ENCODE measurements around the gene CTSA.

The CTSA gene

DNA sequence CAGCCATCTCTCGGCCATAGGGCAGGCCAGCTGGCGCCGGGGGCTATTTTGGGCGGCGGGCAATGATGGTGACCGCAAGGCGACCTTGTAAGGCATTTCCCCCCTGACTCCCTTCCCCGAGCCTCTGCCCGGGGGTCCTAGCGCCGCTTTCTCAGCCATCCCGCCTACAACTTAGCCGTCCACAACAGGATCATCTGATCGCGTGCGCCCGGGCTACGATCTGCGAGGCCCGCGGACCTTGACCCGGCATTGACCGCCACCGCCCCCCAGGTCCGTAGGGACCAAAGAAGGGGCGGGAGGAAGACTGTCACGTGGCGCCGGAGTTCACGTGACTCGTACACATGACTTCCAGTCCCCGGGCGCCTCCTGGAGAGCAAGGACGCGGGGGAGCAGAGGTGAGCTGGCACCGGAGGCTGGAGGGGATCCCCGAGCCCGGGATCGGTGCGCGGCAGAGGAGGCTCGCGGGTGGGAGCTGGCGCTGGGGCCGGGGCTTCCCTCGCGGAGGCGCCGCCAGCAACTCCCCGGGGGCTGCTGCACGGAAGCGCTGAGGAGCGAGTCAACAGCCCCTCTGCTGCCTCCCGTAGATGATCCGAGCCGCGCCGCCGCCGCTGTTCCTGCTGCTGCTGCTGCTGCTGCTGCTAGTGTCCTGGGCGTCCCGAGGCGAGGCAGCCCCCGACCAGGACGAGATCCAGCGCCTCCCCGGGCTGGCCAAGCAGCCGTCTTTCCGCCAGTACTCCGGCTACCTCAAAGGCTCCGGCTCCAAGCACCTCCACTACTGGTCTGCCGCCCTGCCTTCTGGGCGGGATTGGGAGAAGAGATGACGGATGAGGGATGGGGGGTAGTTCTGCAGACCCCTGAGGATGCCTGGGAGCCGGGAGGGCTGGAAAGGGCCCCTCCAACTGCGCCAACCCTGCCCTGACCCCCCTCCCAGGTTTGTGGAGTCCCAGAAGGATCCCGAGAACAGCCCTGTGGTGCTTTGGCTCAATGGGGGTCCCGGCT, at the start of gene CTSA, which contains the start of gene NEURL2:
Gene CTSA, plus strand, starts transcription at position 351 of the 999 bp plus-strand sequence. Its CDS starts 234 bp downstream, at position 585.
Gene NEURL2, minus strand, starts transcription at position 224 of the 999 bp plus-strand sequence. Its CDS starts 217 bp downstream, at position 7.
- in situ Hi-C loops (cut with MboI; ENCODE audit: low sequenced_read_pairs) = no loop called here

DNA sequence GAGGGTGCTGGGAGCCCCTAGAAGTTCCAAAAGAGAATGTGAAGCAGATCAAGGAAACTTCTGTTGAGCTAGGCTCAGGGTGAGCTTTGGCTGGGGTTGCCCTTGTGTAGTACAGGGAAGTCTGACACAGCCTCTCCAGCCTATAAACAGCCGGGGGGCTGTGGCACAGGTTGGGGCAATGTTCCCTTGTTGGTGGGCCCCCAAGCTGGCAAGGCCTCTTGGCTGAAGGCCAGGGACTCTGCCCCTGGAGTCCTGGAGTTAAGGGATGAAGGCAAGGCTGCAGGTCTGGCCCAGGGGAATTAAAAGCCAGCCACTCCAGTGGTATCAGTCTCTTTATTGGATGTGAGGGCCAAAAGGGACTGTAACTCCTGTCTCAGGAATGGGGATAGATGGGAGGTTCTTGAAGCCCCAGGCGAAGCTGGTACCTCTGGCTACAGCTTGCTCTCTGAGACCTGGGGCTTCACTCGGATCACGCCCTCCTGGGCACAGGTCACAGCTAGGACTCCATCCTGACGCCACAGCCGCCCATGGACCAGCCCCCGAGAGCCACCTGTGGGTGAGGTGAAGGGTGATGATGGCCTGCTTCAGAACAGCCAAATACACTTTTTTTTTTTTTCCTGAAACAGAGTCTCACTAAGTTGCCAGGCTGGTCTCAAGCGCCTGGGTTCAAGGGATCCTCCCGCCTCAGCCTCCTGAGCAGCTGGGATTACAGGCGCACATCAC, 49.6 kb upstream of the CTSA start:
- in situ Hi-C loops (cut with MboI; ENCODE audit: low sequenced_read_pairs) = no loop called here

DNA sequence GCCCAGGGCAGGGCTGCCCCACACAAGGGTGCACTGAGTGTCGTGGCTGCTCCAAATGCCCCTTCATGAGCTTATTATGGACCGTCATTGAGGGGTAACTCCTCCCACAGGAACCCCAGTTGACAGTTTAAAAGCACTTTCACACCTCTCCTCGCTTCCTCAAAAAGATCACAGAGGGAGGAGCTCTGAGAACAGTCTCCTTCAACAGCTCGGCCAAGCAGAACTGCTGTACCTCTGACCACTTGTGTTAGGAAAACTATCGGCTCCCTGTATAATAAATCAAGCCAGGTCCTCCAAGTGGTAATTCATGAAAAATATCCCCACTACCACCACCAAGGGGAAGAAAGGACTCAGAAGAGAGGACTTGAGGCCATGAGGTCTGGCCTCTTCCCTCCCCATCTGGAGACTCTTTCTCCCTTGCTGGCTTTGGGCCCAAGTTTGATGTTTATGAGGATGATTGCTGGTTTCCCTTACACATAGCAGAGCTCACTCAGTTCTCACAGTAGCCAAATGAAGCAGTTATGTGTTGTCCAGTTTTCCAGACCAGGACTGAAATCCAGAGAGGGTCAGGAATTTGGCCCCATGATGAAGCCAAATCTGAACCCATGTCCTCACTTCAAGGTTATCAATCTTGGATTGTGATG, 48.8 kb upstream of the CTSA start:
- in situ Hi-C loops (cut with MboI; ENCODE audit: low sequenced_read_pairs) = no loop called here

DNA sequence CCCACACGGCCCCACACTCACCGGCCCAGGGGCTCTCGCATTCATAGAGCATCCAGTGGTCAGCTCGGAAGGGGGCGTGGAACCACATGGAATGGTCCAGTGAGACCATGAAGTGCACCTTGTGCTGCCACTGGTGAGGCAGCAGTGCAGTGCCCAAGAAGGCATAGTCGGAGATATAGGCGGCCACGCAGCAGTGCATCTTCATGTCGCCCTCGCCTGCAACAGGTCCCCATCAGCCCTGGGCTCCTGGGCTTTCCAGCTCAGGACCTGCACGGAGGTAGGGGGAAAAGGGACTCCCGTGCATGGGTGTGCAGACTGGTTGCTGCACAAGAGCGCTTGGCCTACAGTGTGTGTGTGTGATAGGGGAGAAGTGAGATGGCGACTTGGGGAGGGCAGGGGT, 47.6 kb upstream of the CTSA start:
- in situ Hi-C loops (cut with MboI; ENCODE audit: low sequenced_read_pairs) = no loop called here

DNA sequence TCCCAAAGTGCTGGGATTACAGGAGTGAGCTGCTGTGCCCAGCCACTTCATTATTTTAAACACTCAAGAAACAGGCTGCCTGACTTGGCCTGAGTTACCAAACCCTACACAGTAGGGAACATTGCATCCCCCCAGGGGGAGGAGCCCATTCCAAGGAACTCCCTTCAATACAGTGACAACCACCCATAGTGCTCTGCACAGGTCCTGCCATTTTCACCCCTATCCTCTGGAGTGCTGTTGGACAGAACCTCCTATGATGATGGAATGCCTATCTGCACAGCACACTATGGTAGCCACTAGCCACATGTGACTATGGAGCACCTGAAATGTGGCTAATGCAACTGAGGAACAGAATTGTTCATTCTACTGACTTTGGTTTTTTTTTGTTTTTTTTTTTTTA, 45.7 kb upstream of the CTSA start:
- in situ Hi-C loops (cut with MboI; ENCODE audit: low sequenced_read_pairs) = no loop called here

DNA sequence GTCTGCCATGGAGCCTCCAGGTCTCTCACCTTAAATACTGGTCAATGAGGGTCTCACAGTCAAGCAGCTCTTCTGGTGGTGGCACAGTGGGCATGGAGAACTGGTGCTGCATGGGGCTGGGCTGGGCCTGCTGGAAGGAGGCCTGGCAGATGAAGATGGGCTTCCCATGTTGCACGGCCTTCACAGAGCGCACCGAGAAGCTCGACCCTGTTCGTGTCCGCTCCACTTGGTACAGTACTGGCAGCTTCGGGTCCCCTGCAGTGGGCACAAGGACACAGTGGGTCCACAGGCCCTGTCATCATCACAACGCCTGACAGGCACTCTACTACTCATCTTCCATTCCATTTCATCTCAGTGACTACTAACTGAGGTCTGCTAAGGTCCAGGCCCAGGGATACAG, 42.7 kb upstream of the CTSA start:
- in situ Hi-C loops (cut with MboI; ENCODE audit: low sequenced_read_pairs) = no loop called here

DNA sequence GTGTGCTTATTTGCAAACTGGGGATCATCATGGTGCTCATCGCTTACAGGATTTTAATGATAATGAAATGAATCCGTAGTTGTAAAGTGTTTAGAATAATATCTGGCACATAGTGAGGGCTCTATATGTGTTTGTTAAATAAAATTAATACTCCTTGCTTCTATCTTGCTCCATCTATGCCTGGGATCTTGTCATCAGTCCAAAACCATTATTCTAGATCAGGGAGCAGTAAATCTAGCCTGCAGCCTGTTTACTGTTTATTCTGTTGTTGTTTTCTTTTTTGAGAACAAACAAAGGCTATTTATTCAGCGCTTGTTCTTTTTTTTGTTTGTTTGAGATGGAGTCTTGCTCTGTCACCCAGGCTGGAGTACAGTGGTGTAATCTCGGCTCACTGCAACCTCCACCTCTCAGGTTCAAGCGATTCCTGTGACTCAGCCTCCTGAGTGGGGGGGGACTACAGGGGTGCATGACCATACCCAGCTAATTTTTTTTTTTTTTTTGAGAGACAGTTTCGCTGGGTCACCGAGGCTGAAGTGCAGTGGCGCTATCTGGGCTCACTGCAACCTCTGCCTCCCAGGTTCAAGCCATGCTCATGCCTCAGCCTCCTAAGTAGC, 42.1 kb upstream of the CTSA start:
- in situ Hi-C loops (cut with MboI; ENCODE audit: low sequenced_read_pairs) = no loop called here

DNA sequence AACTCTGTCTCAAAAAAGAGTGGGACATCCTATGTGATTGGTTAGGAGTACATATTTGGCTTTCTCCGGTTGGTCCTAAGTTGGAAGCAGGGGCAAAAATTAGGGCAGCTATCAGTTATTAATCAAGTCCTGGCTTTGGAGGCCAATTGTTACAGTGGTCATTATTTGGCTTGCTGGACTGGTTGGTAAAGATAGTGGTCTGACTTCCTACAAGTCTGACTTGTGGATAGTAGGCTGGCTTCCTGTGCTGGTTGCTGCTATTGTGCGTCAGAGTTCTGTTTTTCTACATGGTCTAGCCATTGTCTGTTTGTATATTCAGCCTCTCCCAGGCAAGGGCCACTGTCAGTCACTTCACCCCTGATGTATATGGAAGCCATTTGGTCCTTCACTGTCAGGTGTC, 40.9 kb upstream of the CTSA start:
- in situ Hi-C loops (cut with MboI; ENCODE audit: low sequenced_read_pairs) = no loop called here

DNA sequence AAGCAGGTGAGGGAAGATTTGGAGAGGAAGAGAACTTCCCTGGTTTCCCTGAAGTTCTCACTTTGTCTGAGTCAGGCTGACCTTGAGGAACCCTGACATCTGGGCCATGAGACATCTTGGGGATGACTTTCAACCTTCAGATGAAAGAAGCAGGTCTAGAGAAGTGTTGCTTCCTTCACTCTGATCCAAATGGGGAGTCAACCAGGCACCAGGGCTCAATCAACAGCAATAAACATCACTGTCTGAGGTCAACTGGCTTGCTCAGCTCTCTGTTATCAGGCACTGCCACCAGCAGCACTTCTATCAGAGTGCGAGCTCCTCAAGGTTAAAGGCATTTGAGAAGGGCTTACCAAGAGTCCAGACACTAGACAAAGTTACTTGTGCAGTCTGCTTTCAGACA, 40.2 kb upstream of the CTSA start:
- in situ Hi-C loops (cut with MboI; ENCODE audit: low sequenced_read_pairs) = no loop called here

DNA sequence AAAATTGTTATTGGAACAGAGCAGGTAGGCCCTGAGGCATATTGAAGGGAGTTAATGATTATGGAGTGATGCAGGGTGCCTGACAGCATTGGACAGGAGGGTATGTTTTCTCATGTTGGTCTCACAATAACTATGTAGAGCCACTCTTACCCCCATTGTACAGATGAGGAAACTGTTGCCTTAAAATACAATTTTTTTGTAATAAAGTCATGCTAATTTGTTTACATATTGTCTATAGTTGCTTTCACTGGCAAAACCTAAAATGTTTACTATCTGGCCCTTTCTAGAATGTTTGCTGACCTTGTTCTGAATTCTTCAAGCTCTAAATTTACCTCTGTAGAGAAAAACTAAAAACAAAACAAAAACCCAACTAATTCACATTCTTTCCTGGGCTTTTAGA, 39.6 kb upstream of the CTSA start:
- in situ Hi-C loops (cut with MboI; ENCODE audit: low sequenced_read_pairs) = no loop called here

DNA sequence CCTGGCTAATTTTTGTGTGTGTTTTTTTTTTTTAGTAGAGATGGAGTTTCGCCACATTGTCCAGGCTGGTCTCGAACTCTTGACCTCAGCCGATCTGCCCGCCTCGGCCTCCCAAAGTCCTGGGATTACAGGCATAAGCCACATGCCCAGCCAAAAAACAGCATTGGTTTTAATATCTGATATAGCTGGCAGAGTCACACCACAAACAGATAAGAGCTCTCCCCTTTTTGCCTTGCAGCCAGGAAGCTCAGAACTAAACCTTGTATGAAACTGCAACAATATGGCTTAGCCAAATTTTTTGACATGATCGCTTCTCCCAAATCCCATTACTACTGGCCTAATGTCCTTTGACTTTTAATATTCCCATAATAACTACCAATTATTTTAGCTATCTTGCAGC, 38.8 kb upstream of the CTSA start:
- in situ Hi-C loops (cut with MboI; ENCODE audit: low sequenced_read_pairs) = no loop called here

DNA sequence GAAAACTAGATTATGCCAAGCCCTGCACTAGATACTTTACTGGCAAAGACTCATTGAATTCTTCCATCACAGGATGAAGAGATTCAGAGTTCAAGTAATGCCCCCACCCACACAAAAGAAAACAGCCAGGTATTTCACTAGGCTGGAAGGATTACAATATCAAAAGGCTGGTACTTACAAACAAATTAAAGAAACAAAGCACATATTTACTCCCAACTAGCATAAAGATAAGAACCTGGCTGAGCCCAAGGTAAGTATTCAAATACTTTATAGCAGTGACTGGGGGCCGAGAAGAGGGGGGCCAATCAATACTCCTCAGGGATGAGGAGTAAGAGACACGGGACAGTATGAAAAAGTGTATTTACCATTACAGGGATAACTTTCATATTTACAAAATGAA, 37.7 kb upstream of the CTSA start:
- in situ Hi-C loops (cut with MboI; ENCODE audit: low sequenced_read_pairs) = no loop called here

DNA sequence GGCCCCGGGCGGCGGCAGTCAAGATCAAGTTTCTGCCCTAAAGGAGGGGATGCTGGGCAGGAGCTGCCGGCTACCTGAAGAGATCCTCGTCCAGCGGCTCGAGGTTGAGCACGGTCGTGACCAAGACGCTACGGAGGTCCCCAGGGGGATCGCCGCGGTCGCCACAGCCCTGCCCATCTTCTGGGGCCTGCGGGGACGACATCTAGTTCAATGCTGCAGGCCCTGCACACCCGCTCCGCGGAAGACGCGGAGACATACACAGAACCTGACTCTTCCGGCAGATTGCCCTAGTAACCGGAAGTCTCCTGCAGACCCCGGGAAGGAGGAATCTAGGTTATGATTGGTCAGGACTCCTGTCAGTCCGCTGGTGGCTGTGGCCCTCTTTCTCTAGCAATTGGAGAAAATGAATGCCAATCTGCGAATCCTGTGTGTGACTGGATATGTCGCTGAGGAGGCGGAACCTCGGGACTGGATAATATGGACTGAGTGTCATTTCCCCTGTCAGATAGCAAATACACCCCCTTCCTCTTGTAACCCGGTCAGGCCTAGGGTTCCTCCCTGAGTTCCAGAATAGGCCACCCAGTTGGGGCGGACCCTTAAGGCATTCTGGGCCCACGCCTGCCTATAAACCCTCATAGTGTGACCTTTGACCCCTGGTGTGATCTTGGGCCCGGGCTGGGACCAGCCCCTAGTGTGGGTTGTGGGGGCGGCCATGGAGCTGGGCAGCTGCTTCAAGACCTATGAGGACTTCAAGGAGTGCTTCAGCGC, 33.8 kb upstream of the CTSA start, which contains the start of the genes ACOT8 and ZSWIM3:
Gene ACOT8, minus strand, starts transcription at position 279 of the 768 bp plus-strand sequence. Its CDS starts 77 bp downstream, at position 202.
Gene ZSWIM3, plus strand, starts transcription at position 501 of the 768 bp plus-strand sequence. Its CDS starts 212 bp downstream, at position 713.
- in situ Hi-C loops (cut with MboI; ENCODE audit: low sequenced_read_pairs) = no loop called here

DNA sequence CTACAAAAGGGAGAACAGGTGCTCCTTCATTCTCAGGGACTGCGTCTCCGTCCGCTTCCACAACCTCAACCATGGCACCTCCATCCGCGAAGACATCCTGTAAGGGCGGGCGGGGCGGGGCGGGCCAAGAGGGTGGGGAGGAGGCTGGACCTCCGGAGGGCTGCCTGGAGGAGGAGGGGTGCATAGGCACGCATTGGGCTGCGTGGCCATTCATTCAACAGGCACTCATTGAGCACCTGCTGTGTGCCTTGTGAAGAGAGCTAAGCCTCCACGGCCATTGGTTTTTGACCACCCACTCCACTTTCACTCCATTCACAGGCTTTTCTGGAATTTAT, 33.3 kb upstream of the CTSA start:
- in situ Hi-C loops (cut with MboI; ENCODE audit: low sequenced_read_pairs) = no loop called here

DNA sequence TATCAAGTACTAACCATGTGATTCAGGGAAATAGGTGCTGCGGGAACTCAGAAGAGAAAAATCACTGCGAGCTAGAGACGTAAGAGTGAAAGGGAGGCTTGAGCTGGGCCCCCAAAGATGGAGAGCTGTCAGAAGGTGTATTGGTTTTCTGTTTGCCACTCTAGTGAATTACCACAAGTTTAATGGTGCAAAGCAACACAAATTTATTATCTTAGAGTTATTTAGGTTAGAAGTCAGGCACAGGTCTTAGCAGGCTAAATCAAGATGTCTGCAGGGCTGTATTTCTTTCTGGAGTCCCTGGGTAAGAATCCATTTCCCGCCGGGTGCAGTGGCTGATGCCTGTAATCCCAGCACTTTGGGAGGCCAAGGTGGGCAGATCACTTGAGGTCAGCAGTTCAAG, 31.2 kb upstream of the CTSA start:
- in situ Hi-C loops (cut with MboI; ENCODE audit: low sequenced_read_pairs) = no loop called here

DNA sequence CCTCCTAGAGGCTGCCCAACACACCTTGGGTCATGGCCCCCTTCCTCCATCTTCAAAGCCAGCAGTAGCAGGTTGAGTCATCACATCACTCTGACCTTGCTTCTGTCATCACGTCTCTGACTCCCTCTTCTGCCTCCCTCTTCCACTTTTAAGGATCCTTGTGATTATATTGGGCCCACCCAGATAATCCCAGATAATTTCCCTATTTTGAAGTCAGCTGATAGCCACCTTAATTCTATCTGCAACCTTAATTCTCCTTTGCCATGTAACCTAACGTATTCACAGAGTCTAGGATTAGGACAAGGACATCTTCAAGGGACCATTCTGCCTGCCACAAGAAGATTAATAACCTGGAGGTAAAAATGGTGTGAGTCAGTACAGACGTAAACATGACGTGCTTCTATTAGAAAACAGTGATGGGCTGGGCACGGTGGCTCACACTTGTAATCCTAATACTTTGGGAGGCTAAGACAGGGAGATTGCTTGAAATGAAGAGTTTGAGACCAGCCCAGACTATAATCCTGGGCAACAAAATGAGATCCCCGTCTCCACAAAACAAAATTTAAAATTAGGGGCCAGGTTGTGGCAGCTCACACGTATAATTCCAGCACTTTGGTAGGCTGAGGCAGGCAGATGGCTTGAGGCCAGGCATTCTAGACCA, 30.4 kb upstream of the CTSA start:
- in situ Hi-C loops (cut with MboI; ENCODE audit: low sequenced_read_pairs) = no loop called here

DNA sequence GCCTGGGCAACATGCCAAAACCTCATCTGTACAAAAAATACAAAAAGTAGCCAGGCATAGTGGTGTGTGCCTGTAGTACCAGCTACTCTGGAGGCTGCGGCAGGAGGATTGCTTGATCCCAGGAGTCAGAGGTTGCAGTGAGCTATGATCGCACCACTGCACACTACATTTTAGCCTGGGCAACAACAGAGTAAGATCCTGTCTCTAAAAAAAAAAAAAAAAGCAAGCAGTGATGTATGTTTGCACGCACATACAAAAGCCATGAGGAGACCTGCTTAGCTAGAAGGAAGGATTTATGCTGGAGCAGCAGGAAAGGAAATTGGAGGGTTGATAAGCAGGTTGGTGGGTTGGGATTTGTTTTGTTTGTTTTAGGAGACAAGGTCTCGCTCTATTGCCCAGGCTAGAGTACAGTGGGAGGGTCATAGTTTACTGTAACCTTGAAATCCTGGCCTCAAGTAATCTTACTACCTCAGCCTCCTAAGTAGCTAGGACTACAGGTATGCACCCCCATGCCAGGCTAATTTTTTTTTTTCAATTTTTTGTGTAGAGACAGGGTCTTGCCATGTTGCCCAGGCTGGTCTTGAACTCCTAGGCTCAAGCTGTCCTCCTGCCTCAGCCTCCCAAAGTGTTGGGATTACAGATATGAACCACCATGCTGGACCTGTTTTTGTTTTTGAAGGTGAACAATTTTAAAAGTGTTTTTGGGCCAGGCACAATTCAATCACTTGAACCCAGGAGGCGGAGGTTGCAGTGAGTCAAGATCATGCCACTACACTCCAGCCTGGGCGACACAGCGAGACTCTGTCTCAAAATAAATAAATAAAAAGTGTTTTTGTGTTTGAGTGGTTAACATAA, 29.7 kb upstream of the CTSA start:
- in situ Hi-C loops (cut with MboI; ENCODE audit: low sequenced_read_pairs) = no loop called here
